Epidermal melanocyte (primary cell): Measurements from ENCODE around the gene PFDN6.
A peak's percentile ranks its signal among the peaks of the same experiment; 100 is the strongest.

ENCODE experiments used
- DNase-seq: peaks from one replicate; pipeline ENCODE4 v3.0.0; 2011; ENCODE audit warnings: low spot score; ENCODE audit not compliant: insufficient read length

Gene PFDN6

DNA sequence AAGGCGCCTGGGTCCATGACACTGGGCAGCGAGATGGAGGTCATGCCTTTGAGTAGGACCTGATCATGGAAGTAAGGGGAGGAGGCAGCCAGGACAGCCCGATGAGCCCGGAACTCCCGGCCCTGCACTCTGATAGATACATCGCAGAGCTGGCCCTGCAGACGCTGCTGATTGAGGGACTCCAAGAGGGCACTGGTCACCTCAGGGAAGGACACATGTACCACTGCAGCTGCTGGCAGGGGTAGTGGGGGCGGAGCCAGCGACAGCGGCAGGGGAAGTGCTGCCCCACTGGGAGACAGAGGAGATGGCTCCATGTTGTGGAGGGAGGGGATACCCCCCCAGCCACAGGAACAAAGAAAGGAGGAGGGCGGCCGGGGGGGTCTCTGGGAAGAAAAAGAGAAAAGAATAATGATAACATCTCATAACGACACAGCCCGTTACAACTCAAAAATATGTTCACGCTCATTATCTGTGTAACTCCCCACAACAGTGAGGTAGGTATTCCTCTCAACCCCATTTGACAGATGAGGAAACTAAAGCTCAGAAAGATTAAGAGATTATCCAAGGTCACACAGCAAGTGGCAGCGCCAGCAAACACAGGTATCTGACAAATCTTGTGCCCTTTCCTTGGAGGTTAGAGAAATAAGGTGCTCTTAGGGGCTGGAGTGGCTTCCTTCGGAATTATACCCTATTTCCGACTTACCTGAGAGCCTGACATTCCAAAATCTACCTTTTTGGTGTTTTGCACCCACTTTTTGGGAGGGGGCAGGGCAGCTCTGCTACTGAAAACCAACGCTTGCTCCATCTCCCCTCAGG, 27.4 kb downstream of the PFDN6 start:
- no peak for DNase-seq

DNA sequence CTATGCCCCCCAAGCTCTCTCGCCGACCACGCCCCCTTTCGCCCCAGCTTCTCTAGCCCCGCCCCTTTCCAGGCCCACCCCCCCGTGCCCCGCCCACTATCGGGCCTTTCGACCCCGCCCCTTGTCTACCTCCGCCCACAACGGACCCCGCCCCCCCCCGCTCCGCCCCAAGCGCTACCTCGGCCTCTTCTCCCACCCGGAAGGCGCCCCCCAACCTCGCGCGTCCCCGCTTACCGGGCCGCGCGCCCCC, 27.9 kb downstream of the PFDN6 start:
- no peak for DNase-seq

DNA sequence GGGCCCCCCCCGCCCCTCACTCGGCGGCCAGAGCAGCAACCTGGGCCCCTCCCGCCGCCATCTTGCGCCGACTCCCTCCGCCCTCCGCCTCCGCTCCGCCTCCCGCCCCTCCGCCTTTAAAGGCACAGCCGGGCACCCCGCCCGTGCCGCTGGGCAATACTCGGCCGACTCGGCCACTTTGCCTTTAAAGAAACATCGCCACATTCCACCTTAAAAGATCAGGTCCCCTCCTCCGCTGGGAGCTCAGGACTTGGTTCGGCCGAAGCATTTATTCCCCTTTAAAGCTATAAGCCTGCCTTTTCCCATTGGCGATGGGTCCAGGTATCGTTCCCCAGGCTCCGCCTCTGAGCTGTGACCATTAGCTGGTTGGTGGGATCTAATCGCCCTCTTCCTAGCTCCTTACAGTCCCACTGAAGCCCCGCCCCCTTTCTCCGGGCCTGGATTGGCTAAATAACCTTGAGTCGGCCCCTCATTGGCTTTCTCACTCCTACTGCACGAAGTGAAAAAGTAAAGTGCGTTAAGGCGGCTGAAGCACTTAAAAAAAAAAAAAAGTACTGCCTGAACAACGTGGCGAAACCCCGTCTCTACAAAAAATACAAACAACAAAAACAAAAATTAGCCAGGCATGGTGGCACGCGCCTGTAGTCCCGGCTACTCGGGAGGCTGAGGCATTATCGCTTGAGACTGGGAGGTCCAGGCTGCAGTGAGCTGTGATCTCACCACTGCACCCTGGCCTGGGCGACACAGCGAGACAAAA, 28.4 kb downstream of the PFDN6 start, which contains the start of gene ZBTB22:
Gene ZBTB22, minus strand, starts transcription at position 76 of the 757 bp plus-strand sequence. CDS start 828 bp downstream, outside the sequence.
- peak; percentile 88 for DNase-seq

DNA sequence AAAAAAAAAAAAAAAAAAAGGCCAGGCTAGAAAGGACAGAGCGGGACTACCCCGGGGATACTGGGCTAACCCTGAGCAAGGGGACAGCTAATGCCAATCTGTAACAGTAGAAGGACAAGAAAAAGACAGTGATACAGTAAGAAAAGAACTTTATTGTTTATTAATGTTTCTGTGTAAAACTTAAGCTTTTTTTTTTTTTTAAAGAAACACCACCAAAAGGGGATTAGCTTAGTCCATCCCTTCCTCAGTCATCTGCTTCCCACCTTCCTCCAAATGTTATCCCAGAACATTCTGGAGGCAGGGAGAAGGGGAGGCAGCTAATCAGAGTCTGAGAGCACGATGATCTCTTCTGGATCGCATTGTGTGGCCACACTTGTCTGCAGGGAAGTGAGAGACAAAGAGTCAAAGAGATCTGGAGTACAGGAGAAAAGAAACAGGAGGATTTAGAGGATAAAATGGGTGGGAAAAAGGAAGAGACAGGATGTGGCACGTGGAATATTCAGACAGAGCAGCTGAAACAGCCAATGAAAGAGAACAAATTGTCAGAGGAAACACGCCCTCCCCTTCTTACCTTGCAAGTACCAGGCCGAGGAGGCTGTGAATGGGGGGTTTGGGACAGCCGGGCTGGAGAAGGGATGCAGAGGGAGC, 29.1 kb downstream of the PFDN6 start:
- no peak for DNase-seq

DNA sequence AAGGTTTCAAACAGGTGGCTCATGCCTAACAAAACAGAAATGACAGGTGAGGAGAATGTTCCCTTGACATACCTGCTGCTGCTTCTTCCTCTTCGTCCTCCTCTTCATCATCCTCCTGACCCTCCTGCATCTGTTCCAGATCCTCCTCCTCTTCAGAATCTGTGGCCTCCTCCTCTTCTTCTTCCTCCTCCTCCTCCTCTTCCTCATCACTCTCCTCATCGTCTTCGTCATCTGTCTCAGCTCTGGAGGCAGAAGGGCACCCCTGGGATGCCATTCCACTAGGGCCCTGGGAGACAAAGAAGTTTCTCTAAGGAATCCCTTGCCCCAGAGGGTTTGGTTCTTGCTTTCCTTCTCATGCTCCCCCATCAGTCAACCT, 30.5 kb downstream of the PFDN6 start:
- no peak for DNase-seq

DNA sequence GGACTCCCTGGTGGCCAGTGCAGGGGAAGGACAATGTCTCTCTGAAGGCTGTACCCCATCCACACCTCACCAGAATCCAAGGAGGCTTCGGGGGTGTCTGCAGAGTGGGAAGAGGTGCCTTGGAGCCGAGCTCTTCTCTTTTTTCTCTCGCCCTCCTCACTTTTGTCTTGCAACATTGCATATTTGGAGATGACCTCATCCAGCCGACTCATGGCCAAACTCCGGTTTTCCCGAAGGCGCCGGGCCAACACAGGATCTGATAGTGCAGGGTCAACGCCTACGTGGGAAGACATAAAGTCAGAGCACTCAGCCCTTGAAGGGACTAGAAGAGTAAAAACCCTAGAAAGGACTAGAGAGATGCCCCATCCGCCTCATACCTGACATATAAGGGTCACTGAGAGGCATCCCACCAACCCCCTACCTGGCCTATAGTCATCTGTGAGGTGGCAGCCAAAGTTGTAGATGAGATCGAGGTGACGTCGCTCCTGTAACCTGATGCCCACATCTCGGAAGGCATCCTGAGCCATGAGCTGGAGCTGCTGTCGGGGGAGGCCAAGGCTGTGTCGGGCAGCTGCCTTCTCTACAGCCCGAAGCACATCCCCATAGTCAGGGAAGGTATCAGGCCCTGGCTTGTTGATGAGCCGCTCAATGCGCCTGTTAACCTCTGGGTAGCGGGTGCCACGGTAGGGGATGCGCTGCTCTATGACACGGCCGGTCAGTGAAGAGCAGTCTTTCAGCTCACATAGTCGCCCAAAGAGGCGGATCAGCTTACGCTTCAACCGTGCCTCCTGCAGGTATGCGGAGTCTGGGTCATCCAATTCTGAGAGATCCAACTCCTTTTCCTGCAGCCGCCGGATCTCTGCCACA, 31.1 kb downstream of the PFDN6 start:
- no peak for DNase-seq

DNA sequence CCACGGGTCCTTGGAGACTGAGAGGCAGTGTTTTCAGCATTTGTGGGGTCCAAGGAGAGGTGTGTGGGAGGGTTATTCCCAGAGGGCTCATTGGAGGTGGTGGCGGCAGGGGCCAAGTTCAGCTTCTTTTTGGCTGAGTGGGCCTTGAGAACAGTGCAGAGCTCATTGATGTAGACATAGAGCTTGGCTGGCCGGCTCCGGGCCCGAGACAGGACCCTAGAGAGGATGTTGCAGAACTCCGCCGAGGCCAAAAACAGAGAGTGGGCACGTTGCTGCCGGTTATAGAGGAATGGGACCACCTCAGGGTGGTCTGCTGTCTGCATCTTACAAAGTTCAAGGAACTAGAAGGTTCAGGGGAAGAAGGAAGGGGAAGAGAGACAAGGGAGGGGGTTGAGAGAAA, 31.8 kb downstream of the PFDN6 start:
- DNase-seq: no peak

DNA sequence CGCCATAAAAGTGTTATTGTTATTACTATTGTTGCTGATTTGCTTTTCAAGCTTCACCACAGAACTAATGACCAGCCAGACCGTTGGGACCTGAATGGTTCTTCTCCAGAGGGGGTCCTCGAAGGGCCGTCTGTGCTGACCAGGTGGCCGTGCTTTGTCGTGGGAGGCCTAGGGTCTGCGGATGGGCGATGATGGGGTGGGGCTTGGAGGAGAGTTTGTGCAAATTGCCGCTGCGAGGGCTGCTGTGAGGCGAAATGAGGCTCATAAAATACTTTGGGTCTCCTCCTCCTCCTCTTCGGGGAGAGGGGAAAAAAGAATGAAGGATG, 34.2 kb downstream of the PFDN6 start:
- DNase-seq: no peak

DNA sequence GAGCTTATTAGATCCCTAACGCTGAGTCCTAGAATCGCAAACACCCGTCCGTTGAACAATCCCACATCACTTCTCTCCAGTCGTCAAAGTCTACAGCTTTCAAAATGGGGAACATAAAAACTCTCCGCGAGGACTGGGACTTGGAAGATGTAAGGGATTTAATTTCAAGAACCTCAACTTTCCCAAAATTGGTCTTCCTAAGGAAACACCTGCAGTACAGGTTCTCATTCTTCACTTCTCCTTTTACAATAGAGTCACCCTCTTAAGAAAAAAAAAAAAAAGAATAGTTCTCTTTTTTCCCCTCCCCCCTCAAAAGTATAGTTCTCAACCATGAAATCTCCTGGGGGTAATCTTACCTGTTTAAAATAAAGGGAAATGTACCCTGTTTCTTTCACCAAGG, 34.7 kb downstream of the PFDN6 start:
- DNase-seq: no peak

DNA sequence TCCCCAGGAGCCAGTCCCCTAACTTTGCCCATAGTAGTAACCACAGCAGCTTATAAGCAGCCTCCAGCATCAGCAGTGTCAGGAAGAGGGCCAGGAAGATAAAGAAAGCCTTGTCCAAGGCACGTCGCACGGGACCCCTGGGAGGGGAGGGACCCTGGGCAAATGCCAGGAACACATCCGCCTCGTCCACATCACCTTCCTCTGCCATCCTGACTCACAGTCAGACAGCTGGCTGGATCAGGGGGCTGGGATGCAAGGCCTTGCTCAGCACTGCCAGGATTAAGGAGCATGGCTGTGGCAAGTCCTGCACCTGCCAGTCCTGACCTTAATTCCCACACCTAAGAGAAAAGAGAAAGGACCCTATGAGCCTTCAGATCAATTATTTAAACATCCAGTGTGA, 39.7 kb downstream of the PFDN6 start:
- no peak for DNase-seq

DNA sequence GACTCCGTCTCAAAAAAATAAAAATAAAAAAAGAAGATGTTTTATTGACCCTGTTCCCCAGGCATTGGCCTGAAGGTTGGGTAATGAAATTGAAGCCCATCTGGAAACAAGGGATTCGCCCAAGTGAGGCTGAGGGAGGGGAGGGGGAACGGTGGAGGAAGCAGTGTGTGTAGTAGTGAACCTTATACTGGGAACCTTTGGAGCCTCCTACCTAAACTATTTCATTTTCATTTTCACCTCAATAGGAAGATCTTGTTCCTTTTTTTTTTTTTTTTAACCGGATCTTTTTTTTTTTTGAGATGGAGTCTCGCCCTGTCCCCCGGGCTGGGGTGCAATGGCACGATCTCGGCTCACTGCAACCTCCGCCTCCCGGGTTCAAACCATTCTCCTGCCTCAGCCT, 41.3 kb downstream of the PFDN6 start:
- DNase-seq: no peak

DNA sequence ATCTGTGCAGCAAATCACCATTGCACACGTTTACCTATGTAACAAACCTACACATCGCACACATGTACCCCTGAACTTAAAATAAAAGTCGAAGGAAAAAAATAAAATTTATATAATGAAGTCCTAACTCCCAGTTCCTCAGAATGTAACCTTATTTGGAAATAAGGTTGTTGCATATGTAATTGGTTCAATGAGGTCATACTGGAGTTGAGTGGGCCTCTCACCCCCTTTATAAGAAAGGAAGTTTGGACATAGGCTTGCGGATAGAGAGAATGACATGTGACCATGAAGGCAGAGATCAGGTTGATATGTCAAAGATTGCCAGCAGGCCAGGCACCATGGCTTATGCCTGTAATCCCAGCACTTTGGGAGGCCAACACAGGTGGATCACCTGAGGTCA, 44.3 kb downstream of the PFDN6 start:
- DNase-seq: no peak

DNA sequence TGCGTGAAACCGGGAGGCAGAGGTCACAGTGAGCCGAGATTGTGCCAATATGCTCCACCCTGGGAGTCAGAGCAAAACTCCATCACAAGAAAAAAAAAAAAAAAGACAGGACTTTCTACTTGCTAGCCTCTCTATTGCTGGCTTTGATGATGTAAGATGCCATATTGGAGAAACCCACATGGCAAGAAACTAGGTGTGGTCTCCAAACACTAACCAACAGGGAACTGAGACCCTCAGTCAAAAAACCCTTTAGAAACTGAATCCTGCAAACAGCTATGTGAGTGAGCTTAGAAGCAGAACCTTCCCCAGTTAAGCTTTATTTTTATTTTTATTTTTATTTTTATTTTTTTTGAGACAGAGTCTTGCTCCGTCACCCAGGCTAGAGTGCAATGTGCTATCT, 46.5 kb downstream of the PFDN6 start:
- DNase-seq: no peak

DNA sequence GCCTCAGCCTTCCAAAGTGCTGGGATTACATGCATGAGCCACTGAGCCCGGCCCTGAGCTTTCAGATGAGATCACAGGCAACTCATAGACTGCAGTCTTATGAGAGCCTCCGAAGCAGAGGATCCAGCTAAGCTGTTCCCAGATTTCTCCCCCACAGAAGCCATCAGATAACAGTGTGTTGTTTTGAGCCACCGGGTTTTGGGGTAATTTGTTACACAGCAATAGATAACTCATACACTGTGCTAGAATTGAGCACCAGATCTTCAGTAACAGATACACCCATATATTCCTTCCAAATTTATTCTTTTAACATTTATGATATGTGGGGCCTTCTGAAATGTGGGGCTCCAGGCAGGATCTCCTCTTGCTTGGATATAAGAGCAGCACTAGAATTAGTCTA, 47.1 kb downstream of the PFDN6 start:
- DNase-seq: no peak

DNA sequence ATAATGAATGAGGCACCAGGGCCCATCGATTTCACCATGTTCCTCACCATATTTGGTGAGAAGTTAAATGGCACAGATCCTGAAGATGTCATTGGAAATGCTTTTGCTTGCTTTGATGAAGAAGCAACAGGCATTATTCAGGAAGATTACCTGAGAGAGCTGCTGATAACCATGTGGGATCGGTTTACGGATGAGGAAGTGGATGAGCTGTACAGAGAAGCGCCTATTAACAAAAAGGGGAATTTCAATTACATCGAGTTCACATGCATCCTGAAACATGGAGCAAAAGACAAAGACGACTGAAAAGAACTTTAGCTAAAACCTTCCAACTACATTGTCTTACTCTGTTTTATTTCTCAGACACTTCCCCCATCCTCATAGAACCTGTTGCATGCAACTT, 49.8 kb downstream of the PFDN6 start:
- no peak for DNase-seq
